LNCAP (cell line): ENCODE results near the gene EXOC2.
A peak's percentile ranks its signal among the peaks of the same experiment; 100 is the strongest.

Experiments
- TF ChIP-seq, protein P1 (sequence below): fragments of 450-650 bp; IDR thresholded peaks from 2 replicates; pipeline ENCODE4 v1.5.1; 2017; ENCODE audit warnings: mild to moderate bottlenecking

The EXOC2 gene

GRCh38 chr6:603265-603664 lies 89.7 kb downstream of the EXOC2 start:
- TF ChIP-seq, protein P1, sequence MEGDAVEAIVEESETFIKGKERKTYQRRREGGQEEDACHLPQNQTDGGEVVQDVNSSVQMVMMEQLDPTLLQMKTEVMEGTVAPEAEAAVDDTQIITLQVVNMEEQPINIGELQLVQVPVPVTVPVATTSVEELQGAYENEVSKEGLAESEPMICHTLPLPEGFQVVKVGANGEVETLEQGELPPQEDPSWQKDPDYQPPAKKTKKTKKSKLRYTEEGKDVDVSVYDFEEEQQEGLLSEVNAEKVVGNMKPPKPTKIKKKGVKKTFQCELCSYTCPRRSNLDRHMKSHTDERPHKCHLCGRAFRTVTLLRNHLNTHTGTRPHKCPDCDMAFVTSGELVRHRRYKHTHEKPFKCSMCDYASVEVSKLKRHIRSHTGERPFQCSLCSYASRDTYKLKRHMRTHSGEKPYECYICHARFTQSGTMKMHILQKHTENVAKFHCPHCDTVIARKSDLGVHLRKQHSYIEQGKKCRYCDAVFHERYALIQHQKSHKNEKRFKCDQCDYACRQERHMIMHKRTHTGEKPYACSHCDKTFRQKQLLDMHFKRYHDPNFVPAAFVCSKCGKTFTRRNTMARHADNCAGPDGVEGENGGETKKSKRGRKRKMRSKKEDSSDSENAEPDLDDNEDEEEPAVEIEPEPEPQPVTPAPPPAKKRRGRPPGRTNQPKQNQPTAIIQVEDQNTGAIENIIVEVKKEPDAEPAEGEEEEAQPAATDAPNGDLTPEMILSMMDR = no peak

GRCh38 chr6:599576-600448 lies 93.1 kb downstream of the EXOC2 start:
- TF ChIP-seq, protein P1 = no peak

GRCh38 chr6:593907-594212 lies 99.1 kb downstream of the EXOC2 start:
- TF ChIP-seq, protein P1 = no peak

DNA sequence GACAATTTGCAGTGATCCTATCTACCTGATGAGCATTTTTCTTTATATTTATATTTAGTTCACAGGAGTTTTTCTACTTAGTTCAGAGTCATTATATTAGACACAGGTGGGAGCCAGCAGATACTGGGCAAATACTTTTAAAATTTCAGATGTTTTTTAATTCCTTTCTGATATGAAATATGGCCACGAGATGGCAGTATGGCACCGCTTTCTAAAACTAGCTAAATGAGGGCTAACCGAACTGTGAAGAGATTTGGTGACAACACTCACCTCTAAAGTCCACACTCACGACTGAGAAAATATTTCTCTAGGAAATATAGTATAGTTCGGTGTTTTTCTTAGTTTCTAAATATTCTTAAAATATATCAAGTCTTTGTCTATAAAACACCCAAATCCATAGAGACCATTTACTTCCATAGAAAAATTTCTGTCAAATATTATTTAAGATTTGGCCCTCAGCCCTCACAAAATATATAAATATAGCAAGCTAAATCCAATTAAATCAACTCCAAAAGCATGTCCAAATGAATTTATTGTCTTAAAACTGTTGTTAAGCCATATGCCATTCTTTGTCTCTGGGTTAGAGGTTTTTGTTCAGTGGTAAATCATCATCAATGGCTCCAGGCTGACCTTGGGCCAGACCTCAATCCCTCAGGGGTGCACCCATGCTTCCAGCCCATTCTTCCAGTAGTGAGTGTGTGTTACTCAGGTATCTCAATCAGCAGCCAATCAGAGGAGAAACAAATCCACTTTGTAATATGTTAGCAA lies 99.6 kb downstream of the EXOC2 start:
- TF ChIP-seq, protein P1 = peak; percentile 49

DNA sequence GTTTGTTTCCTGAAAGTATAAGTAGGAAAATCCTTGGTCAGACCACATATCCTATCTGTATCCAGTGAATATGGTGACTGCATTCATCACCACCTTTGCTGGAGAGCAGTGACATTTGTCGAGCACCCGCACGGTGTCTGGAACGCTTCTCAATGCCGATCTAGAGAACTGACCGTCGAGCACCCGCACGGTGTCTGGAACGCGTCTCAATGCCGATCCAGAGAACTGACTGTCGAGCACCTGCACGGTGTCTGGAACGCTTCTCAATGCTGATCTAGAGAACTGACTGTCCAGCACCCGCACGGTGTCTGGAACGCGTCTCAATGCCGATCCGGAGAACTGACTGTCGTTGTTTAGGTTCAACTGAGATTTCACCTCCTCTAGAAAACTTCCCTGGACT lies 103.8 kb downstream of the EXOC2 start:
- TF ChIP-seq, protein P1 = no peak

DNA sequence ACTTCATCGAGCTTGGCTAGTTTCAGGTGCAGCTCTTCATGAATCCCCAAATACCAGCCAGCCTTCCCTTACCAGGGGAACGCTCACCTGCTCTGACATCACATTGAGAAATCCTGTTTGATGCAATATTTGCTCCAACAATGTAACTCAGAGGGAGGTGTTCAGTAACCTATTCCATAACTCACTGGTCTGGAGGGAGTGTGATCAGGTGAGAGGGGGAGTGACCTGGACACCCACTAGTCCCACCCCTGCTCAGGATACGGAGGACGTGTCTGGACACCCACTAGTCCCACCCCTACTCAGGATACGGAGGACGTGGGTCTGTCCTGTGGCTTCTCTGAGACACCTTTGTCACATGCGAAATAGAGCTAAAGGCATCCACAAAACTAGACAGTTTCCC lies 106.4 kb downstream of the EXOC2 start:
- TF ChIP-seq, protein P1 = no peak

- TF ChIP-seq, protein P1 = no peak
These were observed 109.3 kb downstream of the EXOC2 start for GRCh38 chr6:583635-584034.
